HepG2 (cell line): ENCODE data around the gene CCL22. TPM values are rescaled to one million over a fixed set of nuclear protein-coding genes. Genes with fewer than 3 reads are reported as not detected.

Experiments
- ATAC-seq: fragments of 200-7000 bp; cut with Tn5 transposase; 3 replicates; pipeline ENCODE4 v1.9.1; 2020; ENCODE audit warnings: mild to moderate bottlenecking, moderate library complexity
- BruUV-seq: library from RNA; stranded (reverse); fragments of 400-500 nt; replicated peaks from 2 replicates; lab custom pipeline; 2021; lab: Mats Ljungman, UMichigan
- CTCF ChIA-PET: fragments of 300-600 bp; formaldehyde crosslinking; extraction: SDS; loops from one replicate; lab custom pipeline; 2021; ENCODE audit warnings: low total read pairs, inconsistent platforms, low intra/inter-chr PET ratio; lab: Yijun Ruan, JAX
- POLR2A ChIA-PET: fragments of 350-600 bp; sonication (Branson Sonifier 250); formaldehyde crosslinking; loops from one replicate; lab custom pipeline; 2020; ENCODE audit warnings: antibody characterized with exemption, inconsistent platforms; lab: Yijun Ruan, JAX
- DNase-seq: peaks from one replicate; pipeline ENCODE4 v3.0.0-alpha.2; 2015; ENCODE audit warnings: low spot score
- FAIRE-seq: peaks from 3 replicates; lab custom pipeline; 2011; peaks lifted over from hg19 to GRCh38; lab: Jason Lieb, UNC
- H2AFZ ChIP-seq: one replicate; pipeline ENCODE4 v1.6.1; 2011; ENCODE audit warnings: low read length, inconsistent platforms
- H3K27ac ChIP-seq: fragments of 300-600 bp; 3 replicates; pipeline ENCODE4 v1.8.0; 2011; ENCODE audit warnings: mixed run types, mild to moderate bottlenecking, mixed read lengths, low read length, inconsistent platforms; ENCODE audit not compliant: insufficient read depth; ENCODE audit errors: extremely low read length
- H3K27me3 ChIP-seq, 2 experiments: fragments of 200-600 bp in 1 of 2; 2 replicates in 1 of 2; 3 replicates in 1 of 2; pipeline versions ENCODE4 v1.6.0 to v1.8.0; 2011; ENCODE audit warnings: low read length in 2 of 2, mild to moderate bottlenecking in 2 of 2, moderate library complexity in 2 of 2, inconsistent platforms in 1 of 2; ENCODE audit not compliant: insufficient read depth in 2 of 2, control insufficient read depth in 1 of 2
- H3K36me3 ChIP-seq, 2 experiments: fragments of 200-600 bp in 1 of 2; replicated peaks in 1 of 2; 2 replicates in 1 of 2; 3 replicates in 1 of 2; pipeline versions ENCODE4 v1.5.1 to v1.8.0; 2011; ENCODE audit warnings: low read length in 2 of 2, inconsistent platforms in 1 of 2; ENCODE audit not compliant: insufficient read depth in 2 of 2, control insufficient read depth in 1 of 2
- H3K4me1 ChIP-seq: 2 replicates; pipeline ENCODE4 v1.5.1; 2012; ENCODE audit warnings: low read length, inconsistent platforms; ENCODE audit not compliant: insufficient read depth
- H3K4me2 ChIP-seq: 2 replicates; pipeline ENCODE4 v1.6.0; 2011; ENCODE audit warnings: low read depth, low read length, inconsistent platforms
- H3K4me3 ChIP-seq, 3 experiments: fragments of 200-600 bp in 1 of 3; sonication (generic), shearing (Covaris generic) in 1 of 3; replicated peaks in 1 of 3; 2 replicates each; pipeline ENCODE4 v1.5.1; 2011 to 2016; ENCODE audit warnings: low read length in 3 of 3, inconsistent platforms in 2 of 3, low read depth in 2 of 3, mild to moderate bottlenecking in 2 of 3, control low read depth in 1 of 3, mixed read lengths in 1 of 3; ENCODE audit not compliant: insufficient read depth in 1 of 3
- H3K79me2 ChIP-seq: one replicate; pipeline ENCODE4 v1.6.1; 2011; ENCODE audit warnings: low read length, inconsistent platforms; ENCODE audit not compliant: insufficient read depth
- H3K9ac ChIP-seq: 2 replicates; pipeline ENCODE4 v1.6.0; 2011; ENCODE audit warnings: mild to moderate bottlenecking, low read depth, low read length, inconsistent platforms; ENCODE audit not compliant: insufficient read depth
- H3K9me3 ChIP-seq: 2 replicates; pipeline ENCODE4 v1.5.1; 2012; ENCODE audit warnings: mild to moderate bottlenecking, low read length
- H4K20me1 ChIP-seq: 2 replicates; pipeline ENCODE4 v1.6.0; 2011; ENCODE audit warnings: inconsistent platforms, mild to moderate bottlenecking, low read length, moderate library complexity; ENCODE audit not compliant: insufficient read depth
- CSRNP1 ChIP-seq: sonication (generic); formaldehyde crosslinking; IDR thresholded peaks from 2 replicates; pipeline ENCODE4 v1.8.1; 2023; ENCODE audit warnings: mild to moderate bottlenecking, missing genetic modification reagents
- HOMEZ ChIP-seq: IDR thresholded peaks from 2 replicates; pipeline ENCODE4 v1.6.1; 2016; ENCODE audit warnings: low read depth
- KDM6A ChIP-seq: IDR thresholded peaks from 2 replicates; pipeline ENCODE4 v1.6.1; 2016; ENCODE audit warnings: low read depth
- MBD4 ChIP-seq: IDR thresholded peaks from 2 replicates; pipeline ENCODE4 v1.6.1; 2012; ENCODE audit warnings: low read length, inconsistent platforms, borderline replicate concordance
- POLR2A ChIP-seq, 2 experiments: IDR thresholded peaks; 2 replicates each; pipeline ENCODE4 v1.6.1; 2011; ENCODE audit warnings: low read depth in 2 of 2, low read length in 2 of 2, mild to moderate bottlenecking in 1 of 2, moderate library complexity in 1 of 2; ENCODE audit not compliant: insufficient read depth in 1 of 2
- REL ChIP-seq: sonication (generic); formaldehyde crosslinking; conservative IDR thresholded peaks from 2 replicates; pipeline ENCODE4 v1.8.0; 2022; ENCODE audit warnings: mild to moderate bottlenecking, missing genetic modification reagents, moderate library complexity
- SMARCE1 ChIP-seq: fragments of 450-650 bp; IDR thresholded peaks from 2 replicates; pipeline ENCODE4 v1.6.1; 2017; ENCODE audit warnings: borderline replicate concordance
- SRF ChIP-seq: IDR thresholded peaks from 2 replicates; pipeline ENCODE4 v1.6.1; 2011; ENCODE audit warnings: mild to moderate bottlenecking, low read depth, low read length, moderate library complexity
- TFDP1 ChIP-seq: IDR thresholded peaks from 2 replicates; pipeline ENCODE4 v1.6.1; 2016; ENCODE audit warnings: missing compliant biosample characterization, missing genetic modification reagents, borderline replicate concordance
- XBP1 ChIP-seq: sonication (generic); formaldehyde crosslinking; IDR thresholded peaks from 2 replicates; pipeline ENCODE4 v1.5.0; 2020; ENCODE audit warnings: missing genetic modification reagents
- YY1 ChIP-seq: IDR thresholded peaks from 2 replicates; pipeline ENCODE4 v1.6.1; 2011; ENCODE audit warnings: low read length, low read depth, moderate library complexity, mild to moderate bottlenecking; ENCODE audit not compliant: insufficient read depth, insufficient replicate concordance
- ZBTB25 ChIP-seq: IDR thresholded peaks from 2 replicates; pipeline ENCODE4 v1.6.1; 2018; ENCODE audit warnings: missing genetic modification reagents
- ZNF296 ChIP-seq: sonication (generic); formaldehyde crosslinking; conservative IDR thresholded peaks from 2 replicates; pipeline ENCODE4 v1.5.0; 2020; ENCODE audit warnings: mild to moderate bottlenecking, missing genetic modification reagents
- ZNF354B ChIP-seq: sonication (generic); formaldehyde crosslinking; IDR thresholded peaks from 2 replicates; pipeline ENCODE4 v1.8.0; 2022; ENCODE audit warnings: mild to moderate bottlenecking, missing genetic modification reagents
- ZNF367 ChIP-seq: sonication (generic); formaldehyde crosslinking; IDR thresholded peaks from 2 replicates; pipeline ENCODE4 v1.4.0; 2020; ENCODE audit warnings: missing genetic modification reagents, borderline replicate concordance
- ZNF616 ChIP-seq: sonication (generic); formaldehyde crosslinking; IDR thresholded peaks from 2 replicates; pipeline ENCODE4 v1.5.0; 2020; ENCODE audit warnings: low read depth, mild to moderate bottlenecking, missing genetic modification reagents
- WGBS: methylation state at CpG from one replicate; pipeline ENCODE4 v1.1.6; 2017; ENCODE audit warnings: low lambda C conversion rate; 5-methylcytosine and 5-hydroxymethylcytosine counted together
- in situ Hi-C: cut with HindIII; loops from 2 replicates; pipeline ENCODE4 v1.10.0; 2017; ENCODE audit warnings: low pct_unique_long_range_greater_than_20kb; ENCODE audit not compliant: extremely low pct_ligation_motif_present
- intact Hi-C: fragments of 100-400 bp; cut with micrococcal nuclease; formaldehyde crosslinking; loops from one replicate; pipeline ENCODE4 v1.10.0; 2022; ENCODE audit not compliant: unreplicated experiment
- polyA plus RNA-seq, 8 experiments: library from polyadenylated mRNA; depleted of rRNA in 3 of 8; stranded (reverse) in 7 of 8; unstranded in 1 of 8; fragments of >200 nt; fragmentation: Illumina TruSeq in 4 of 8; extraction: Trizol in 4 of 8; gene quantifications; 2 replicates each; pipeline versions ENCODE4 v1.2.1 to v1.2.3, GENCODE V29; 2011 to 2016; ENCODE audit warnings: low read depth in 4 of 8, missing spikeins in 1 of 8, mixed read lengths in 1 of 8; ENCODE audit not compliant: insufficient read depth in 1 of 8
- total RNA-seq, 5 experiments: library from RNA; depleted of rRNA; stranded (reverse); fragments of >200 nt; fragmentation: Illumina TruSeq; extraction: Trizol; gene quantifications; 2 replicates each; pipeline ENCODE4 v1.2.3, GENCODE V29; 2016; ENCODE audit warnings: low read depth in 1 of 5
- TF ChIP-seq, protein P1 (sequence below): sonication (generic); formaldehyde crosslinking; IDR thresholded peaks from 2 replicates; pipeline ENCODE4 v1.4.0; 2020; ENCODE audit warnings: missing genetic modification reagents
- TF ChIP-seq, protein P2 (sequence below): IDR thresholded peaks from 2 replicates; pipeline ENCODE4 v1.6.1; 2012; ENCODE audit warnings: low read depth, low read length, improper control_type of control experiment

CCL22 gene
- total and polyA plus RNA-seq, 2 of the 13 experiments (the other 11 are each of a cell fraction or from before 2014, with no cell fraction given) = not detected

GRCh38 chr16:57405097-57405496 is 46.5 kb downstream of the CCL22 start:
- in situ Hi-C loops (no loop called here), intact Hi-C loops (no loop called here)
- no peaks in the 10 kb centered on the region for H3K9me3 ChIP-seq
- H3K4me3 ChIP-seq = no peak overlapping the region
- H4K20me1 ChIP-seq = no peaks in the 10 kb centered on the region
- POLR2A ChIA-PET = interaction anchor here (1.5 kb wide), 1 partner anchor 33 kb away, joined by 4 read pairs; the partner anchor contains the start of gene CX3CL1
- ATAC-seq (no peak), DNase-seq (no peak), FAIRE-seq (no peak)
- CTCF ChIA-PET = no interaction called here
- no TSS peak for BruUV-seq
- WGBS = 60% methylated on average over 3 of the region's 3 CpGs
- no peaks in the 10 kb centered on the region for H3K79me2 ChIP-seq
- H3K9ac ChIP-seq = no peak overlapping the region
- peaks cover 16% of the 10 kb centered on the region; the same call in 1 of the 2 replicates for H3K4me1 ChIP-seq
- no peak overlapping the region for H3K4me2 ChIP-seq
- no peak overlapping the region for H3K27ac ChIP-seq
- H2AFZ ChIP-seq = no peak overlapping the region
- H3K27me3 ChIP-seq = peaks cover 0 to 16% of the 10 kb centered on the region in 2 experiments; a peak in 4 of 5 replicates
- H3K36me3 ChIP-seq = no peaks in the 10 kb centered on the region
- TF ChIP-seq CSRNP1 (CRISPR knock-in tag) (no peak), TFDP1 (CRISPR knock-in tag) (no peak), SRF (no peak), XBP1 (CRISPR knock-in tag) (no peak), ZNF354B (CRISPR knock-in tag) (no peak), POLR2A (IDR thresholded peaks at IDR 0.05; ENCODE audit: insufficient read depth in 1 of 2, low read depth in 2 of 2, low read length in 2 of 2) (no peak), MBD4 (no peak), KDM6A (CRISPR knock-in tag) (no peak), ZNF616 (CRISPR knock-in tag) (no peak), SMARCE1 (no peak), ZBTB25 (CRISPR knock-in tag) (no peak), ZNF367 (no peak), HOMEZ (no peak), YY1 (no peak), ZNF296 (CRISPR knock-in tag) (no peak), REL (CRISPR knock-in tag) (no peak)
- TF ChIP-seq, protein P1, sequence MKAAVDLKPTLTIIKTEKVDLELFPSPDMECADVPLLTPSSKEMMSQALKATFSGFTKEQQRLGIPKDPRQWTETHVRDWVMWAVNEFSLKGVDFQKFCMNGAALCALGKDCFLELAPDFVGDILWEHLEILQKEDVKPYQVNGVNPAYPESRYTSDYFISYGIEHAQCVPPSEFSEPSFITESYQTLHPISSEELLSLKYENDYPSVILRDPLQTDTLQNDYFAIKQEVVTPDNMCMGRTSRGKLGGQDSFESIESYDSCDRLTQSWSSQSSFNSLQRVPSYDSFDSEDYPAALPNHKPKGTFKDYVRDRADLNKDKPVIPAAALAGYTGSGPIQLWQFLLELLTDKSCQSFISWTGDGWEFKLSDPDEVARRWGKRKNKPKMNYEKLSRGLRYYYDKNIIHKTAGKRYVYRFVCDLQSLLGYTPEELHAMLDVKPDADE (CRISPR knock-in tag) = no peak
- TF ChIP-seq, protein P2, sequence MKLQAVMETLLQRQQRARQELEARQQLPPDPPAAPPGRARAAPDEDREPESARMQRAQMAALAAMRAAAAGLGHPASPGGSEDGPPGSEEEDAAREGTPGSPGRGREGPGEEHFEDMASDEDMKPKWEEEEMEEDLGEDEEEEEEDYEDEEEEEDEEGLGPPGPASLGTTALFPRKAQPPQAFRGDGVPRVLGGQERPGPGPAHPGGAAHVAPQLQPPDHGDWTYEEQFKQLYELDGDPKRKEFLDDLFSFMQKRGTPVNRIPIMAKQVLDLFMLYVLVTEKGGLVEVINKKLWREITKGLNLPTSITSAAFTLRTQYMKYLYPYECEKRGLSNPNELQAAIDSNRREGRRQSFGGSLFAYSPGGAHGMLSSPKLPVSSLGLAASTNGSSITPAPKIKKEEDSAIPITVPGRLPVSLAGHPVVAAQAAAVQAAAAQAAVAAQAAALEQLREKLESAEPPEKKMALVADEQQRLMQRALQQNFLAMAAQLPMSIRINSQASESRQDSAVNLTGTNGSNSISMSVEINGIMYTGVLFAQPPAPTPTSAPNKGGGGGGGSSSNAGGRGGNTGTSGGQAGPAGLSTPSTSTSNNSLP = no peak
